Keratinocyte (primary cell): ENCODE results near the gene FAM83C. TPM values are rescaled to one million over a fixed set of nuclear protein-coding genes. Genes with fewer than 3 reads are reported as not detected.

ENCODE experiments used
- DNase-seq: peaks from one replicate; pipeline ENCODE4 v3.0.0-alpha.2; 2011; ENCODE audit warnings: low read depth, missing footprints, low spot score
- FAIRE-seq: peaks from 2 replicates; lab custom pipeline; 2011; peaks lifted over from hg19 to GRCh38; lab: Jason Lieb, UNC
- H2AFZ ChIP-seq: 2 replicates; pipeline ENCODE4 v1.6.0; 2012; ENCODE audit warnings: low read length, control low read depth, inconsistent platforms; ENCODE audit not compliant: control insufficient read depth
- H3K27ac ChIP-seq: 2 replicates; pipeline ENCODE4 v1.5.1; 2011; ENCODE audit warnings: low read length; ENCODE audit not compliant: control insufficient read depth, insufficient read depth
- H3K27me3 ChIP-seq: 3 replicates; pipeline ENCODE4 v1.6.0; 2011; ENCODE audit warnings: low read length; ENCODE audit not compliant: control insufficient read depth, insufficient read depth; ENCODE audit errors: extremely low read depth
- H3K36me3 ChIP-seq, 2 experiments: 2 replicates in 1 of 2; 3 replicates in 1 of 2; pipeline ENCODE4 v1.5.1; 2011; ENCODE audit warnings: low read length in 2 of 2, mild to moderate bottlenecking in 1 of 2; ENCODE audit not compliant: control insufficient read depth in 2 of 2, insufficient read depth in 2 of 2; ENCODE audit errors: extremely low read depth in 1 of 2
- H3K4me1 ChIP-seq: 3 replicates; pipeline ENCODE4 v1.5.1; 2011; ENCODE audit warnings: low read length; ENCODE audit not compliant: control insufficient read depth, insufficient read depth; ENCODE audit errors: extremely low read depth
- H3K4me2 ChIP-seq: 3 replicates; pipeline ENCODE4 v1.6.0; 2011; ENCODE audit warnings: low read depth, low read length; ENCODE audit not compliant: control insufficient read depth, insufficient read depth; ENCODE audit errors: extremely low read depth
- H3K4me3 ChIP-seq, 3 experiments: fragments of 200-600 bp in 1 of 3; sonication (generic) in 1 of 3; 2 replicates in 2 of 3; 3 replicates in 1 of 3; pipeline ENCODE4 v1.5.1; 2011 to 2016; ENCODE audit warnings: low read length in 3 of 3, mild to moderate bottlenecking in 3 of 3, control low read depth in 2 of 3, inconsistent platforms in 1 of 3, low read depth in 1 of 3, mixed read lengths in 1 of 3, mixed run types in 1 of 3, moderate library complexity in 1 of 3; ENCODE audit not compliant: control insufficient read depth in 2 of 3, insufficient read depth in 2 of 3; ENCODE audit errors: extremely low read depth in 1 of 3
- H3K79me2 ChIP-seq: 2 replicates; pipeline ENCODE4 v1.6.0; 2012; ENCODE audit warnings: low read length; ENCODE audit not compliant: control insufficient read depth, insufficient read depth
- H3K9ac ChIP-seq: 3 replicates; pipeline ENCODE4 v1.6.0; 2011; ENCODE audit warnings: low read length; ENCODE audit not compliant: control insufficient read depth, insufficient read depth; ENCODE audit errors: extremely low read depth
- H3K9me1 ChIP-seq: 3 replicates; pipeline ENCODE4 v1.6.0; 2011; ENCODE audit warnings: low read length; ENCODE audit not compliant: control insufficient read depth, insufficient read depth; ENCODE audit errors: extremely low read depth
- H3K9me3 ChIP-seq: 2 replicates; pipeline ENCODE4 v1.5.1; 2012; ENCODE audit warnings: low read depth, low read length; ENCODE audit not compliant: control insufficient read depth
- H4K20me1 ChIP-seq: 3 replicates; pipeline ENCODE4 v1.6.0; 2011; ENCODE audit warnings: low read length; ENCODE audit not compliant: control insufficient read depth, insufficient read depth; ENCODE audit errors: extremely low read depth
- EZH2 ChIP-seq: IDR thresholded peaks from one replicate; pipeline ENCODE4 v1.6.1; 2012; ENCODE audit warnings: inconsistent platforms, mild to moderate bottlenecking, low read length, moderate library complexity
- dilution Hi-C: fragments of 300-500 bp; cut with MboI; formaldehyde crosslinking; loops from one replicate; pipeline ENCODE4 v1.7.0; 2020; ENCODE audit warnings: low sequenced_read_pairs; ENCODE audit not compliant: extremely low pct_ligation_motif_present
- polyA plus RNA-seq, 5 experiments: library from polyadenylated mRNA; depleted of rRNA in 3 of 5; stranded (reverse) in 3 of 5; stranded (forward) in 1 of 5; unstranded in 1 of 5; fragments of >200 nt; gene quantifications; 1 replicate in 1 of 5; 2 replicates in 3 of 5; 3 replicates in 1 of 5; pipeline versions ENCODE4 v1.2.1 to v1.2.3, GENCODE V29; 2011 to 2012; ENCODE audit warnings: missing spikeins in 2 of 5, low read depth in 1 of 5, low replicate concordance in 1 of 5
- TF ChIP-seq, protein P1 (sequence below), 3 experiments: IDR thresholded peaks in 1 of 3; conservative IDR thresholded peaks in 1 of 3; optimal IDR thresholded peaks in 1 of 3; 2 replicates in 2 of 3; 3 replicates in 1 of 3; pipeline versions ENCODE3 to v1.5.1; 2011; ENCODE audit warnings: low read length in 3 of 3, mild to moderate bottlenecking in 3 of 3, moderate library complexity in 2 of 3, control low read depth in 1 of 3, inconsistent platforms in 1 of 3; ENCODE audit not compliant: insufficient read depth in 2 of 3; ENCODE audit errors: extremely low read depth in 1 of 3

FAM83C gene
- polyA plus RNA-seq, 1 donor (not counting 4 experiments of a cell fraction or from before 2014, with no cell fraction given), result 12.4 TPM

DNA sequence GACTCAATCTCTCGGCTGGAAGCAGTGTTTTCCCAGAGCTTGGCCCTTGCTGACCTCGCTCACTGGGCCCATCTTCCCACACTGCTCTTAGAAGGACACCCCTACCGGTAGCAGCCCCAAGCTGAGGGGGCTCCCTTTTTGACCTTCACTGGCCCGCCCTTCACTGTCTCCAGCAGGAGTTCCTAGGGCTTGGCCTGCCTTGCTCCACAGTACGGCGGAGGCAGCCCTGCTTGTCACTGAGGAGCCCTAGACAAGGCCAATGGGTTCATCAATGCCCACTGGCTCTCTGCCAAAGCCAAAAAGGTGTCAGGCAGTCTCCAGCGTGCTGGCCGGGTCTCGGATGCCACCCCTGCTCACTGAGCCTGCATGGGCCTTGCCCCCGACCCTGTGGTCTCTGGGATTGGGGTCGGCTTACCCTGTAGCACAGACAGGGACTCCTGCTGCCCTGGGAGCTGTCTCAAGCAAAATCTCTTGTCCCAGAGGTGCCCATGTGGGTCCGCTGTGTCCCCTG is 16.4 kb downstream of the FAM83C start:
- peaks cover 2% of the 10 kb centered on the region for H3K9me1 ChIP-seq
- peaks cover 27 to 52% of the 10 kb centered on the region in 2 experiments for H3K36me3 ChIP-seq
- H3K4me2 ChIP-seq, result no peak overlapping the region
- no peak for FAIRE-seq
- H3K79me2 ChIP-seq, result peaks cover 17% of the 10 kb centered on the region
- H3K27ac ChIP-seq, result no peak overlapping the region
- peaks cover 6% of the 10 kb centered on the region for H4K20me1 ChIP-seq
- H3K27me3 ChIP-seq, result no peaks in the 10 kb centered on the region
- TF ChIP-seq, protein P1, sequence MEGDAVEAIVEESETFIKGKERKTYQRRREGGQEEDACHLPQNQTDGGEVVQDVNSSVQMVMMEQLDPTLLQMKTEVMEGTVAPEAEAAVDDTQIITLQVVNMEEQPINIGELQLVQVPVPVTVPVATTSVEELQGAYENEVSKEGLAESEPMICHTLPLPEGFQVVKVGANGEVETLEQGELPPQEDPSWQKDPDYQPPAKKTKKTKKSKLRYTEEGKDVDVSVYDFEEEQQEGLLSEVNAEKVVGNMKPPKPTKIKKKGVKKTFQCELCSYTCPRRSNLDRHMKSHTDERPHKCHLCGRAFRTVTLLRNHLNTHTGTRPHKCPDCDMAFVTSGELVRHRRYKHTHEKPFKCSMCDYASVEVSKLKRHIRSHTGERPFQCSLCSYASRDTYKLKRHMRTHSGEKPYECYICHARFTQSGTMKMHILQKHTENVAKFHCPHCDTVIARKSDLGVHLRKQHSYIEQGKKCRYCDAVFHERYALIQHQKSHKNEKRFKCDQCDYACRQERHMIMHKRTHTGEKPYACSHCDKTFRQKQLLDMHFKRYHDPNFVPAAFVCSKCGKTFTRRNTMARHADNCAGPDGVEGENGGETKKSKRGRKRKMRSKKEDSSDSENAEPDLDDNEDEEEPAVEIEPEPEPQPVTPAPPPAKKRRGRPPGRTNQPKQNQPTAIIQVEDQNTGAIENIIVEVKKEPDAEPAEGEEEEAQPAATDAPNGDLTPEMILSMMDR (optimal IDR thresholded peaks at IDR 0.05 in 1 of 3, IDR thresholded peaks at IDR 0.05 in 1 of 3, conservative IDR thresholded peaks at IDR 0.05 in 1 of 3; ENCODE audit: extremely low read depth in 1 of 3, insufficient read depth in 2 of 3, low read length in 3 of 3), result no peak
- H3K9ac ChIP-seq, result no peak overlapping the region
- H3K4me1 ChIP-seq, result peaks cover 34% of the 10 kb centered on the region
- dilution Hi-C loops, result no loop called here
- H3K4me3 ChIP-seq, result no peak overlapping the region
- H2AFZ ChIP-seq, result no peak overlapping the region
- no peak for DNase-seq
- H3K9me3 ChIP-seq, result no peaks in the 10 kb centered on the region

DNA sequence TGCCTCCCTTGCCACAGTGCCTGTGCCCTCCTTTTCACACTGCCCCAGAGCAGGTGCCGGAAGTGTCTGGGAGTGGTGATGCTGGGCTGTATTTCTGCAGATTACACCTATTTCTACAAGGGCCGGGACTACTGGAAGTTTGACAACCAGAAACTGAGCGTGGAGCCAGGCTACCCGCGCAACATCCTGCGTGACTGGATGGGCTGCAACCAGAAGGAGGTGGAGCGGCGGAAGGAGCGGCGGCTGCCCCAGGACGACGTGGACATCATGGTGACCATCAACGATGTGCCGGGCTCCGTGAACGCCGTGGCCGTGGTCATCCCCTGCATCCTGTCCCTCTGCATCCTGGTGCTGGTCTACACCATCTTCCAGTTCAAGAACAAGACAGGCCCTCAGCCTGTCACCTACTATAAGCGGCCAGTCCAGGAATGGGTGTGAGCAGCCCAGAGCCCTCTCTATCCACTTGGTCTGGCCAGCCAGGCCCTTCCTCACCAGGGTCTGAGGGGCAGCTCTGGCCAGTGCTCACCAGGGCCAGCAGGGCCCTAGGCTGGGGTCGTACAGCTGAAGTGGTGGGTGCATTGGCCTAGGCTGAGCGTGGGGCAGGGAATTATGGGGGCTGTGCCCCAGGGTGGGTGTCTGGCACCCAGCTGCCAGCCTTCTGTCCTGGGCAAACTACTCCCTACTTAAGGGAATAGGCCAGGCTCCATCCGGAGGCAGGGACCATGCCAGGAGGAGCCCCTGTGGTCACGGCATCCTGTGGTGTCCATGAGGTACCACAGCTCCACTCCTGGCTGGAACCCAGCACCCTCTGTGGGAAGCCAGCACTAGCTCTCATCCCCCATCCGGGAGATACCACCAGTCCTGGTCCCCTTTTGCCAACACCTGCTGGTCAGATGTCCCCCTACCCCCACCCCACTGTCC is 17.8 kb downstream of the FAM83C start:
- Histone ChIP-seq H3K79me2 (peaks cover 13% of the 10 kb centered on the region), H4K20me1 (peaks cover 6% of the 10 kb centered on the region), H2AFZ (no peak overlapping the region), H3K27ac (no peak overlapping the region), H3K9me3 (no peaks in the 10 kb centered on the region), H3K27me3 (no peaks in the 10 kb centered on the region), H3K36me3 (peaks cover 28 to 38% of the 10 kb centered on the region in 2 experiments), H3K9me1 (peaks cover 2% of the 10 kb centered on the region), H3K4me2 (no peak overlapping the region), H3K4me1 (peaks cover 20% of the 10 kb centered on the region), H3K9ac (no peak overlapping the region), H3K4me3 (no peak overlapping the region)
- no peak for TF ChIP-seq EZH2
- TF ChIP-seq, protein P1 (optimal IDR thresholded peaks at IDR 0.05 in 1 of 3, IDR thresholded peaks at IDR 0.05 in 1 of 3, conservative IDR thresholded peaks at IDR 0.05 in 1 of 3; ENCODE audit: extremely low read depth in 1 of 3, insufficient read depth in 2 of 3, low read length in 3 of 3), result no peak
- DNase-seq (no peak), FAIRE-seq (no peak)
- dilution Hi-C loops, result no loop called here
